SK-N-SH (cell line): ENCODE results near the gene GMEB1. TPM values are rescaled to one million over a fixed set of nuclear protein-coding genes. Genes with fewer than 3 reads are reported as not detected.
"Not testable (repeated sequence)": the region's sequence is repeated elsewhere in the genome, so short reads cannot be mapped to it uniquely, and the experiment has no call there.

Experiments
- CTCF ChIA-PET: fragments of 300-600, 350-600 bp; formaldehyde crosslinking; extraction: SDS; loops from one replicate; lab custom pipeline; 2021; lab: Yijun Ruan, JAX
- POLR2A ChIA-PET: fragments of 350-600 bp; sonication (Branson Sonifier 250); formaldehyde crosslinking; extraction: SDS; loops from one replicate; lab custom pipeline; 2020; ENCODE audit warnings: antibody characterized with exemption, inconsistent platforms; lab: Yijun Ruan, JAX
- DNase-seq: peaks from one replicate; pipeline ENCODE4 v3.0.0; 2012
- H2AFZ ChIP-seq: fragments of 200-600 bp; sonication (generic); 2 replicates; pipeline ENCODE4 v1.8.1; 2016; ENCODE audit warnings: antibody characterized with exemption, mild to moderate bottlenecking, low read depth
- H3F3A ChIP-seq: fragments of 200-600 bp; sonication (generic); replicated peaks from 2 replicates; pipeline ENCODE3; 2016; ENCODE audit warnings: antibody characterized with exemption, mild to moderate bottlenecking; ENCODE audit not compliant: insufficient read depth
- H3K27ac ChIP-seq, 2 experiments: fragments of 200-500 bp in 1 of 2; fragments of 200-600 bp in 1 of 2; sonication (Bioruptor generic) in 1 of 2; sonication (generic), shearing (Covaris generic) in 1 of 2; 2 replicates each; pipeline versions ENCODE4 v1.5.1 to v1.6.1; 2014 to 2016; ENCODE audit warnings: low read depth in 2 of 2, inconsistent platforms in 1 of 2, low read length in 1 of 2, mild to moderate bottlenecking in 1 of 2, mixed read lengths in 1 of 2
- H3K27me3 ChIP-seq: fragments of 200-600 bp; sonication (generic), shearing (Covaris generic); 2 replicates; pipeline ENCODE4 v1.6.1; 2016; ENCODE audit warnings: mixed run types; ENCODE audit not compliant: insufficient read depth
- H3K36me3 ChIP-seq, 2 experiments: fragments of 200-500 bp in 1 of 2; fragments of 200-600 bp in 1 of 2; sonication (Bioruptor generic) in 1 of 2; sonication (generic) in 1 of 2; replicated peaks in 1 of 2; 2 replicates each; pipeline versions ENCODE3 to v1.5.1; 2014 to 2016; ENCODE audit warnings: low read length in 1 of 2, mild to moderate bottlenecking in 1 of 2; ENCODE audit not compliant: insufficient read depth in 2 of 2, control insufficient read depth in 1 of 2
- H3K4me1 ChIP-seq, 2 experiments: fragments of 200-500 bp in 1 of 2; fragments of 200-600 bp in 1 of 2; sonication (Bioruptor generic) in 1 of 2; sonication (generic), shearing (Covaris generic) in 1 of 2; 2 replicates each; pipeline versions ENCODE4 v1.5.1 to v1.6.1; 2014 to 2016; ENCODE audit warnings: low read depth in 1 of 2, low read length in 1 of 2, mixed run types in 1 of 2; ENCODE audit not compliant: insufficient read depth in 2 of 2, control insufficient read depth in 1 of 2
- H3K4me2 ChIP-seq: fragments of 200-600 bp; sonication (generic), shearing (Covaris generic); 2 replicates; pipeline ENCODE4 v1.6.1; 2017; ENCODE audit warnings: mixed run types
- H3K4me3 ChIP-seq, 2 experiments: fragments of 200-500 bp in 1 of 2; fragments of 200-600 bp in 1 of 2; sonication (Bioruptor generic) in 1 of 2; sonication (generic), shearing (Covaris generic) in 1 of 2; 2 replicates each; pipeline versions ENCODE4 v1.5.1 to v1.8.1; 2014 to 2016; ENCODE audit warnings: low read depth in 2 of 2, inconsistent platforms in 1 of 2, low read length in 1 of 2, mild to moderate bottlenecking in 1 of 2, mixed read lengths in 1 of 2, moderate library complexity in 1 of 2
- H3K79me2 ChIP-seq: fragments of 200-600 bp; sonication (generic); 2 replicates; pipeline ENCODE4 v1.8.1; 2017; ENCODE audit warnings: mild to moderate bottlenecking; ENCODE audit not compliant: insufficient read depth
- H3K9ac ChIP-seq: fragments of 200-600 bp; sonication (generic); 2 replicates; pipeline ENCODE4 v1.6.1; 2017; ENCODE audit warnings: mixed run types
- H3K9me2 ChIP-seq: fragments of 200-600 bp; sonication (generic); 2 replicates; pipeline ENCODE4 v1.6.1; 2017; ENCODE audit warnings: mixed run types
- H3K9me3 ChIP-seq: fragments of 200-600 bp; sonication (generic); 2 replicates; pipeline ENCODE4 v1.6.1; 2017; ENCODE audit warnings: mixed run types, mild to moderate bottlenecking, moderate library complexity
- H4K20me1 ChIP-seq: fragments of 200-600 bp; sonication (generic); 2 replicates; pipeline ENCODE4 v1.6.1; 2017; ENCODE audit warnings: mild to moderate bottlenecking, mixed run types; ENCODE audit not compliant: insufficient read depth
- ELF1 ChIP-seq: IDR thresholded peaks from 2 replicates; pipeline ENCODE4 v1.4.0; 2012
- GABPA ChIP-seq: IDR thresholded peaks from 2 replicates; pipeline ENCODE4 v1.4.0; 2012; ENCODE audit warnings: low read depth, mild to moderate bottlenecking
- JUND ChIP-seq: IDR thresholded peaks from 2 replicates; pipeline ENCODE4 v1.4.0; 2012
- MEF2A ChIP-seq: IDR thresholded peaks from 2 replicates; pipeline ENCODE4 v1.4.0; 2012; ENCODE audit warnings: low read depth, borderline replicate concordance
- NFIC ChIP-seq: IDR thresholded peaks from 2 replicates; pipeline ENCODE4 v1.4.0; 2012; ENCODE audit warnings: borderline replicate concordance
- NRF1 ChIP-seq: IDR thresholded peaks from 2 replicates; pipeline ENCODE4 v1.6.1; 2012; ENCODE audit warnings: low read depth, mild to moderate bottlenecking, low read length
- RCOR1 ChIP-seq: fragments of 150-350 bp; IDR thresholded peaks from 2 replicates; pipeline ENCODE4 v1.6.1; 2017; ENCODE audit warnings: antibody characterized with exemption, low read length
- RFX5 ChIP-seq: IDR thresholded peaks from 2 replicates; pipeline ENCODE4 v1.6.1; 2012; ENCODE audit warnings: mild to moderate bottlenecking, improper control_type of control experiment, low read length
- TAF1 ChIP-seq: IDR thresholded peaks from 2 replicates; pipeline ENCODE4 v1.6.1; 2012; ENCODE audit warnings: low read depth, mild to moderate bottlenecking, low read length, moderate library complexity, borderline replicate concordance
- WGBS: methylation state at CpG from one replicate; pipeline ENCODE4 v1.1.6; 2017; ENCODE audit warnings: low lambda C conversion rate; 5-methylcytosine and 5-hydroxymethylcytosine counted together
- polyA plus RNA-seq, 3 experiments: library from polyadenylated mRNA; depleted of rRNA; stranded (reverse); fragments of >200 nt; gene quantifications; 2 replicates each; pipeline ENCODE4 v1.2.3, GENCODE V29; 2012
- TF ChIP-seq, protein P1 (sequence below): IDR thresholded peaks from 2 replicates; pipeline ENCODE4 v1.4.0; 2012; ENCODE audit warnings: low read depth, borderline replicate concordance
- TF ChIP-seq, protein P2 (sequence below): fragments of 200-600 bp; sonication (generic); IDR thresholded peaks from 2 replicates; pipeline ENCODE4 v1.6.1; 2017; ENCODE audit warnings: antibody characterized with exemption, mild to moderate bottlenecking, moderate library complexity
- TF ChIP-seq, protein P3 (sequence below): IDR thresholded peaks from 2 replicates; pipeline ENCODE4 v1.6.1; 2012; ENCODE audit warnings: mild to moderate bottlenecking, low read depth, low read length, moderate library complexity
- TF ChIP-seq, protein P4 (sequence below): fragments of 150-350 bp; IDR thresholded peaks from 2 replicates; pipeline ENCODE4 v1.6.1; 2017; ENCODE audit warnings: antibody characterized with exemption, low read length, low read depth, borderline replicate concordance

Gene GMEB1
- polyA plus RNA-seq, 1 of the 3 experiments (the other 2 are of a cell fraction), result 3.6 TPM

DNA sequence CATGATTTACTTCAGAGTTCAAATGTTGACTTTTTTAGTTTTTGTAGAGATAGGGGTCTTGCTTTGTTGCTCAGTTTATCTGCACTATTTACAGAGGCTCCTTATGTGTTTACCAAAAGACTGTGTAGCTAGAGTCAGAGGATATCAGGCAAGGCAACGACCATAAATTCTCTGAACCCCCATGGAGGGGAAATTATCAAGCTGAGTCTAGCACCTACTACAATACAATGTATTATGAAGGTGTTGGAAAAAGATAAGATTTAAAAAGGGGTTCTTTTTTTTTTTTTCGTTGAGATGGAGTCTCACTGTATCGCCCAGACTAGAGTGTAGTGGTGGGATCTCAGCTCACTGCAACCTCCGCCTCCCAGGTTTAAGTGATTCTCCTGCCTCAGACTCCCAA, 16.4 kb downstream of the GMEB1 start:
- POLR2A ChIA-PET, result interaction anchor here (1.0 kb wide), 1 partner anchor 11 kb away, joined by 3 read pairs; no protein-coding TSS in a partner anchor
- Histone ChIP-seq H3K9me2 (no peaks in the 10 kb centered on the region), H3K79me2 (no peaks in the 10 kb centered on the region), H3K36me3 (peaks cover 2 to 3% of the 10 kb centered on the region in 2 experiments), H2AFZ (no peak overlapping the region), H3K4me3 (no peak overlapping the region), H3K4me2 (no peak overlapping the region), H4K20me1 (no peaks in the 10 kb centered on the region), H3K4me1 (no peaks in the 10 kb centered on the region), H3F3A (peaks cover 4% of the 10 kb centered on the region), H3K9me3 (no peaks in the 10 kb centered on the region), H3K27ac (no peak overlapping the region), H3K27me3 (no peaks in the 10 kb centered on the region), H3K9ac (no peak overlapping the region)
- CTCF ChIA-PET, result interaction anchor here (1.2 to 1.5 kb wide), 2 partner anchors 45 to 52 kb away, joined by 3 to 4 read pairs; partner anchors contain the start of gene YTHDF2
- no peak for DNase-seq
- WGBS, result 80% methylated on average over 4 of the region's 4 CpGs
- TF ChIP-seq RCOR1 (no peak), RFX5 (no peak), JUND (no peak), MEF2A (no peak), ELF1 (no peak), TAF1 (no peak), NFIC (no peak), GABPA (no peak), NRF1 (no peak)
- TF ChIP-seq, protein P1, sequence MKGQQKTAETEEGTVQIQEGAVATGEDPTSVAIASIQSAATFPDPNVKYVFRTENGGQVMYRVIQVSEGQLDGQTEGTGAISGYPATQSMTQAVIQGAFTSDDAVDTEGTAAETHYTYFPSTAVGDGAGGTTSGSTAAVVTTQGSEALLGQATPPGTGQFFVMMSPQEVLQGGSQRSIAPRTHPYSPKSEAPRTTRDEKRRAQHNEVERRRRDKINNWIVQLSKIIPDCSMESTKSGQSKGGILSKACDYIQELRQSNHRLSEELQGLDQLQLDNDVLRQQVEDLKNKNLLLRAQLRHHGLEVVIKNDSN, result no peak
- TF ChIP-seq, protein P2, sequence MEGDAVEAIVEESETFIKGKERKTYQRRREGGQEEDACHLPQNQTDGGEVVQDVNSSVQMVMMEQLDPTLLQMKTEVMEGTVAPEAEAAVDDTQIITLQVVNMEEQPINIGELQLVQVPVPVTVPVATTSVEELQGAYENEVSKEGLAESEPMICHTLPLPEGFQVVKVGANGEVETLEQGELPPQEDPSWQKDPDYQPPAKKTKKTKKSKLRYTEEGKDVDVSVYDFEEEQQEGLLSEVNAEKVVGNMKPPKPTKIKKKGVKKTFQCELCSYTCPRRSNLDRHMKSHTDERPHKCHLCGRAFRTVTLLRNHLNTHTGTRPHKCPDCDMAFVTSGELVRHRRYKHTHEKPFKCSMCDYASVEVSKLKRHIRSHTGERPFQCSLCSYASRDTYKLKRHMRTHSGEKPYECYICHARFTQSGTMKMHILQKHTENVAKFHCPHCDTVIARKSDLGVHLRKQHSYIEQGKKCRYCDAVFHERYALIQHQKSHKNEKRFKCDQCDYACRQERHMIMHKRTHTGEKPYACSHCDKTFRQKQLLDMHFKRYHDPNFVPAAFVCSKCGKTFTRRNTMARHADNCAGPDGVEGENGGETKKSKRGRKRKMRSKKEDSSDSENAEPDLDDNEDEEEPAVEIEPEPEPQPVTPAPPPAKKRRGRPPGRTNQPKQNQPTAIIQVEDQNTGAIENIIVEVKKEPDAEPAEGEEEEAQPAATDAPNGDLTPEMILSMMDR, result no peak
- TF ChIP-seq, protein P3, sequence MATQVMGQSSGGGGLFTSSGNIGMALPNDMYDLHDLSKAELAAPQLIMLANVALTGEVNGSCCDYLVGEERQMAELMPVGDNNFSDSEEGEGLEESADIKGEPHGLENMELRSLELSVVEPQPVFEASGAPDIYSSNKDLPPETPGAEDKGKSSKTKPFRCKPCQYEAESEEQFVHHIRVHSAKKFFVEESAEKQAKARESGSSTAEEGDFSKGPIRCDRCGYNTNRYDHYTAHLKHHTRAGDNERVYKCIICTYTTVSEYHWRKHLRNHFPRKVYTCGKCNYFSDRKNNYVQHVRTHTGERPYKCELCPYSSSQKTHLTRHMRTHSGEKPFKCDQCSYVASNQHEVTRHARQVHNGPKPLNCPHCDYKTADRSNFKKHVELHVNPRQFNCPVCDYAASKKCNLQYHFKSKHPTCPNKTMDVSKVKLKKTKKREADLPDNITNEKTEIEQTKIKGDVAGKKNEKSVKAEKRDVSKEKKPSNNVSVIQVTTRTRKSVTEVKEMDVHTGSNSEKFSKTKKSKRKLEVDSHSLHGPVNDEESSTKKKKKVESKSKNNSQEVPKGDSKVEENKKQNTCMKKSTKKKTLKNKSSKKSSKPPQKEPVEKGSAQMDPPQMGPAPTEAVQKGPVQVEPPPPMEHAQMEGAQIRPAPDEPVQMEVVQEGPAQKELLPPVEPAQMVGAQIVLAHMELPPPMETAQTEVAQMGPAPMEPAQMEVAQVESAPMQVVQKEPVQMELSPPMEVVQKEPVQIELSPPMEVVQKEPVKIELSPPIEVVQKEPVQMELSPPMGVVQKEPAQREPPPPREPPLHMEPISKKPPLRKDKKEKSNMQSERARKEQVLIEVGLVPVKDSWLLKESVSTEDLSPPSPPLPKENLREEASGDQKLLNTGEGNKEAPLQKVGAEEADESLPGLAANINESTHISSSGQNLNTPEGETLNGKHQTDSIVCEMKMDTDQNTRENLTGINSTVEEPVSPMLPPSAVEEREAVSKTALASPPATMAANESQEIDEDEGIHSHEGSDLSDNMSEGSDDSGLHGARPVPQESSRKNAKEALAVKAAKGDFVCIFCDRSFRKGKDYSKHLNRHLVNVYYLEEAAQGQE, result no peak
- TF ChIP-seq, protein P4, sequence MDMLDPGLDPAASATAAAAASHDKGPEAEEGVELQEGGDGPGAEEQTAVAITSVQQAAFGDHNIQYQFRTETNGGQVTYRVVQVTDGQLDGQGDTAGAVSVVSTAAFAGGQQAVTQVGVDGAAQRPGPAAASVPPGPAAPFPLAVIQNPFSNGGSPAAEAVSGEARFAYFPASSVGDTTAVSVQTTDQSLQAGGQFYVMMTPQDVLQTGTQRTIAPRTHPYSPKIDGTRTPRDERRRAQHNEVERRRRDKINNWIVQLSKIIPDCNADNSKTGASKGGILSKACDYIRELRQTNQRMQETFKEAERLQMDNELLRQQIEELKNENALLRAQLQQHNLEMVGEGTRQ, result no peak

DNA sequence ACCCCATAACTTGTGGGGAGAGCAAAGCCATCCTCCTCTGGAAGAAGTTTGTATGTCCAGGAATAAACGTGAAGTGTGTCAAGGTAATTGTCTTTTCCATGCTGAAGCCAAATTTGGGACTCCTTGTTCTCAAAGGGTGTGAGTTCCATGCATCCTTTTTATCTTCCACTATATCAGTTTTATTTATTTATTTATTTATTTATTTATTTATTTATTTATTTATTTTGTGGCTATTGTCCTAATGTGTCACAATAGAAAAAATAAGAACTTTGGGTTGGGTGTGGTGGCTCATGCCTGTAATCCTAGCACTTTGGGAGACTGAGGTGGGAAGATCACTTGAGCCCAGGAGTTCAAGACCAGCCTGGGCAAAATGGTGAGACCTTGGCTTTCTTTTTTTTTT, 23.0 kb downstream of the GMEB1 start:
- 95% methylated on average over 1 of the region's 1 CpG for WGBS
- peaks cover 5 to 18% of the 10 kb centered on the region in 2 experiments for H3K36me3 ChIP-seq
- H3K4me2 ChIP-seq, H3F3A ChIP-seq, H3K4me3 ChIP-seq, H3K9ac ChIP-seq, CTCF ChIA-PET, H4K20me1 ChIP-seq, H3K79me2 ChIP-seq, H3K27ac ChIP-seq, H2AFZ ChIP-seq, POLR2A ChIA-PET, H3K4me1 ChIP-seq, H3K9me2 ChIP-seq, DNase-seq, H3K9me3 ChIP-seq, H3K27me3 ChIP-seq: not testable (repeated sequence)
